ENCODE measurements around the gene CST8.
A peak's percentile ranks its signal among the peaks of the same experiment; 100 is the strongest.

Gene CST8

GRCh38 chr20:23490817-23491216 lies at the start of gene CST8:
Gene CST8 (plus strand): TSS chr20:23491117. CDS start chr20:23491668, 551 bp downstream.
- H3K36me3 Mint-ChIP-seq (ENCODE audit: low read depth): no peaks in the 10 kb centered on the region
- H3K27ac Mint-ChIP-seq: peak within 1 kb of the TSS; percentile 58
- no peak for DNase-seq
- peaks cover 16% of the 10 kb centered on the region for H3K9me3 Mint-ChIP-seq
- no peaks in the 10 kb centered on the region for H3K27me3 Mint-ChIP-seq (ENCODE audit: low read depth, poor library complexity)
- H3K4me3 Mint-ChIP-seq: no peak within 1 kb of the TSS
- peaks cover 6% of the 10 kb centered on the region for H3K4me1 Mint-ChIP-seq
- TF ChIP-seq CTCF (IDR thresholded peaks at IDR 0.05): no peak

GRCh38 chr20:23441850-23442313 lies 49.0 kb upstream of the CST8 start:
- peak; percentile 93 for TF ChIP-seq CTCF (IDR thresholded peaks at IDR 0.05)
- Mint-ChIP-seq H3K36me3 (ENCODE audit: low read depth) (no peaks in the 10 kb centered on the region), H3K4me1 (peaks cover 8% of the 10 kb centered on the region), H3K4me3 (no peak overlapping the region), H3K27me3 (ENCODE audit: low read depth, poor library complexity) (peaks cover 17% of the 10 kb centered on the region), H3K27ac (no peak overlapping the region), H3K9me3 (no peaks in the 10 kb centered on the region)
- DNase-seq: peak; percentile 85

- H3K36me3 Mint-ChIP-seq (ENCODE audit: low read depth): no peaks in the 10 kb centered on the region
- H3K27me3 Mint-ChIP-seq (ENCODE audit: low read depth, poor library complexity): peaks cover 17% of the 10 kb centered on the region
- no peak for DNase-seq
- no peak overlapping the region for H3K4me3 Mint-ChIP-seq
- TF ChIP-seq CTCF (IDR thresholded peaks at IDR 0.05): no peak
- peaks cover 8% of the 10 kb centered on the region for H3K4me1 Mint-ChIP-seq
- no peak overlapping the region for H3K27ac Mint-ChIP-seq
- H3K9me3 Mint-ChIP-seq: no peaks in the 10 kb centered on the region
These were observed 48.5 kb upstream of the CST8 start for GRCh38 chr20:23442436-23442835.

- Mint-ChIP-seq H3K4me1 (peaks cover 8% of the 10 kb centered on the region), H3K27ac (no peak overlapping the region), H3K27me3 (ENCODE audit: low read depth, poor library complexity) (peaks cover 14% of the 10 kb centered on the region), H3K4me3 (no peak overlapping the region), H3K36me3 (ENCODE audit: low read depth) (no peaks in the 10 kb centered on the region), H3K9me3 (no peaks in the 10 kb centered on the region)
- DNase-seq: no peak
- no peak for TF ChIP-seq CTCF (IDR thresholded peaks at IDR 0.05)
These were observed 46.1 kb upstream of the CST8 start for GRCh38 chr20:23444859-23445258.

GRCh38 chr20:23445596-23446217 lies 45.2 kb upstream of the CST8 start:
- H3K36me3 Mint-ChIP-seq (ENCODE audit: low read depth): no peaks in the 10 kb centered on the region
- peaks cover 8% of the 10 kb centered on the region for H3K27me3 Mint-ChIP-seq (ENCODE audit: low read depth, poor library complexity)
- no peak for DNase-seq
- H3K4me3 Mint-ChIP-seq: no peak overlapping the region
- TF ChIP-seq CTCF (IDR thresholded peaks at IDR 0.05): no peak
- peaks cover 8% of the 10 kb centered on the region for H3K4me1 Mint-ChIP-seq
- no peak overlapping the region for H3K27ac Mint-ChIP-seq
- no peaks in the 10 kb centered on the region for H3K9me3 Mint-ChIP-seq

- Mint-ChIP-seq H3K9me3 (no peaks in the 10 kb centered on the region), H3K27ac (no peak overlapping the region), H3K4me1 (peaks cover 8% of the 10 kb centered on the region), H3K27me3 (ENCODE audit: low read depth, poor library complexity) (peaks cover 3% of the 10 kb centered on the region), H3K36me3 (ENCODE audit: low read depth) (no peaks in the 10 kb centered on the region), H3K4me3 (no peak overlapping the region)
- TF ChIP-seq CTCF (IDR thresholded peaks at IDR 0.05): peak; percentile 36
- peak; percentile 45 for DNase-seq
These were observed 44.4 kb upstream of the CST8 start for GRCh38 chr20:23446505-23446904.
